ENCODE measurements around the gene CPLX1.

CPLX1 gene

GRCh38 chr4:793941-794621 is 31.8 kb downstream of the CPLX1 start:
- in situ Hi-C loops (cut with HindIII; ENCODE audit: low pct_ligation_motif_present, low sequenced_read_pairs): no loop called here
- TF ChIP-seq, protein P1, sequence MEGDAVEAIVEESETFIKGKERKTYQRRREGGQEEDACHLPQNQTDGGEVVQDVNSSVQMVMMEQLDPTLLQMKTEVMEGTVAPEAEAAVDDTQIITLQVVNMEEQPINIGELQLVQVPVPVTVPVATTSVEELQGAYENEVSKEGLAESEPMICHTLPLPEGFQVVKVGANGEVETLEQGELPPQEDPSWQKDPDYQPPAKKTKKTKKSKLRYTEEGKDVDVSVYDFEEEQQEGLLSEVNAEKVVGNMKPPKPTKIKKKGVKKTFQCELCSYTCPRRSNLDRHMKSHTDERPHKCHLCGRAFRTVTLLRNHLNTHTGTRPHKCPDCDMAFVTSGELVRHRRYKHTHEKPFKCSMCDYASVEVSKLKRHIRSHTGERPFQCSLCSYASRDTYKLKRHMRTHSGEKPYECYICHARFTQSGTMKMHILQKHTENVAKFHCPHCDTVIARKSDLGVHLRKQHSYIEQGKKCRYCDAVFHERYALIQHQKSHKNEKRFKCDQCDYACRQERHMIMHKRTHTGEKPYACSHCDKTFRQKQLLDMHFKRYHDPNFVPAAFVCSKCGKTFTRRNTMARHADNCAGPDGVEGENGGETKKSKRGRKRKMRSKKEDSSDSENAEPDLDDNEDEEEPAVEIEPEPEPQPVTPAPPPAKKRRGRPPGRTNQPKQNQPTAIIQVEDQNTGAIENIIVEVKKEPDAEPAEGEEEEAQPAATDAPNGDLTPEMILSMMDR (IDR thresholded peaks at IDR 0.05; ENCODE audit: low read depth, low read length, missing control alignments): no peak
- Histone ChIP-seq H3K27ac (no peak overlapping the region), H3K27me3 (replicated peaks) (peaks cover 45% of the 10 kb centered on the region), H3K4me3 (ENCODE audit: low read depth, low read length) (no peak overlapping the region), H3K36me3 (replicated peaks) (no peaks in the 10 kb centered on the region)
- no peak for DNase-seq

- TF ChIP-seq, protein P1 (IDR thresholded peaks at IDR 0.05; ENCODE audit: low read depth, low read length, missing control alignments): no peak
- Histone ChIP-seq H3K27ac (no peak overlapping the region), H3K4me3 (ENCODE audit: low read depth, low read length) (no peak overlapping the region), H3K36me3 (replicated peaks) (no peaks in the 10 kb centered on the region), H3K27me3 (replicated peaks) (peaks cover 45% of the 10 kb centered on the region)
- in situ Hi-C loops (cut with HindIII; ENCODE audit: low pct_ligation_motif_present, low sequenced_read_pairs): no loop called here
- no peak for DNase-seq
These were observed 32.7 kb downstream of the CPLX1 start for GRCh38 chr4:793093-793861.

GRCh38 chr4:792626-793092 is 33.3 kb downstream of the CPLX1 start:
- in situ Hi-C loops (cut with HindIII; ENCODE audit: low pct_ligation_motif_present, low sequenced_read_pairs): no loop called here
- H3K36me3 ChIP-seq (replicated peaks): no peaks in the 10 kb centered on the region
- peaks cover 45% of the 10 kb centered on the region for H3K27me3 ChIP-seq (replicated peaks)
- H3K27ac ChIP-seq: no peak overlapping the region
- DNase-seq: no peak
- no peak overlapping the region for H3K4me3 ChIP-seq (ENCODE audit: low read depth, low read length)
- TF ChIP-seq, protein P1 (IDR thresholded peaks at IDR 0.05; ENCODE audit: low read depth, low read length, missing control alignments): no peak

DNA sequence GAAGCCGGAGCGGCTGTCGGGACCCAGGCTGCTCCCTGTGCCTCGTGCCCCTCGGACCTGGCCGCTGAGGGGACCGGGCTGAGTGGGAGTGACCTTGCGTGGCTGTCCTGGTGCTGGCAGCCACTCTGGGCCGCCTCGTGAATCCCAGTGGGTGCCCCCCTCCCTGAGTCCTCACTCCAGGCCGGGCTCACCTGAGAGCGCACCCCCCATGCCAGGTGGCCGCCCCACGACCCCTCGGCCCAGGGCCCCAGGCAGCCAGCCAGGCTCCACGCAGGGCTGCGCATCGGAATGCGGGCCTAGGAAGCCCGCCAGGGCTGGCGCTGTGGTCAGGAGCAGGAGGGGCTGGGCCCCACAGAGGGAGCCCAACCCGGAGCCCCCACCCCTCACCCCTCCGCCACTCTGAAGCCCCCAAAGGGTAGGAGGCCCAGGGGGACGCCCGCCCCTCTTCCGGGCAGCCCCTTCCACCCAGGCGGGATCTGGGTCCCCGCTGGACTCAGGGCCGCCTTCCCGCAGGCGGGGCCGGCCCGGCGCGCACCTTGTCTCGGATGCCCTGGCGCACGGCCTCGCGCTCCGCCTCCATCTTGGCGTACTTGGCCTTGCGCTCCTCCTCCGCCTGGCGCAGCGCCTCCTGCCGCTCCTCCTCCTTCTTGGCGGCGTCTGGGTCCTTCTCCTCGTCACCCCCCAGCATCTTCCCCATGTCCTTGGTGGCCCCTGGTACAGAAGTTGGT is 33.9 kb downstream of the CPLX1 start:
- Histone ChIP-seq H3K36me3 (replicated peaks) (no peaks in the 10 kb centered on the region), H3K27ac (no peak overlapping the region), H3K4me3 (ENCODE audit: low read depth, low read length) (no peak overlapping the region), H3K27me3 (replicated peaks) (peaks cover 50% of the 10 kb centered on the region)
- in situ Hi-C loops (cut with HindIII; ENCODE audit: low pct_ligation_motif_present, low sequenced_read_pairs): no loop called here
- TF ChIP-seq, protein P1 (IDR thresholded peaks at IDR 0.05; ENCODE audit: low read depth, low read length, missing control alignments): peak; percentile 20
- no peak for DNase-seq

DNA sequence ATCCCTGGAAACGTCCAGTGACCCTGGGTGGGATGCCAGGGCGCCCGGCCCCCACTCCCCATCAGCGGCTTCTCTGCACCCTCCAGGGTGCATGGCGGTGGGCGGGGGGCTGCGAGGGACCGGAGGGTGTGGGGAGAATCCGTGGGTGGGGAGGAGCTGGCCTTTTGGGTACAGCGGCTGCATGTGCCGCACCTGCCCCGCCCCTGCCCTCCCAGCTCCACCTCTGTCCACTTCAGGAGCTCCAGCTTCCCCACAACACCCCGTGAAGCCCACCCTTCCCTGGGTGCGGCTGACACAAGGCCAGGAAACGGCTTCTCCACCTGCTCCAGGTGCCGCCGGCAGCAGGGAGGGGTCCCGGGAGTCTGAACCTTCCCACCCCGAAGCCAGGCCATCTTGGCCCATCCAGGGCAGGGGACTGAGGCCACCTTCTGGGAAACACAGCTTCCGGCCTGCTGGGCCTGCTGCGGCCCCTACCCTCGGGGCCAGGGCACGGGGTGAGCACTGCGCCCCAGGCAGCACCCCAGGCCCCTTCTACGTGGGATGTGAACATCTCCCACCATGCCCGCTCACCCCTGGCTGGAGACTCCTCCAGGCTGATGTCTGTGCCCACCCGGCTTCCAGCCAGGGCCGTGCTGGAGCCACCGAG is 34.6 kb downstream of the CPLX1 start:
- Histone ChIP-seq H3K36me3 (replicated peaks) (no peaks in the 10 kb centered on the region), H3K27me3 (replicated peaks) (peaks cover 56% of the 10 kb centered on the region), H3K27ac (no peak overlapping the region), H3K4me3 (ENCODE audit: low read depth, low read length) (no peak overlapping the region)
- in situ Hi-C loops (cut with HindIII; ENCODE audit: low pct_ligation_motif_present, low sequenced_read_pairs): no loop called here
- DNase-seq: no peak
- TF ChIP-seq, protein P1 (IDR thresholded peaks at IDR 0.05; ENCODE audit: low read depth, low read length, missing control alignments): no peak

All from brain microvascular endothelial cell (primary cell).